SK-MEL-5 (cell line): ENCODE data around the gene SPDYE2B. TPM values are rescaled to one million over a fixed set of nuclear protein-coding genes. Genes with fewer than 3 reads are reported as not detected.
"Not testable (repeated sequence)": the region's sequence is repeated elsewhere in the genome, so short reads cannot be mapped to it uniquely, and the experiment has no call there.

ENCODE experiments used
- DNase-seq: peaks from one replicate; pipeline ENCODE4 v3.0.0-alpha.2; 2016; ENCODE audit warnings: low read depth, low spot score
- in situ Hi-C: cut with HindIII; loops from 2 replicates; pipeline ENCODE4 v1.10.0; 2016; ENCODE audit warnings: low sequenced_read_pairs, high pct_unique_total_duplicates, low pct_unique_long_range_greater_than_20kb
- total RNA-seq: library from RNA; depleted of rRNA; stranded (reverse); fragments of >200 nt; shearing (Covaris generic); gene quantifications from 2 replicates; pipeline ENCODE4 v1.2.3, GENCODE V29; 2014

SPDYE2B gene
- total RNA-seq, 1 experiment from 2014 or later: not detected

DNA sequence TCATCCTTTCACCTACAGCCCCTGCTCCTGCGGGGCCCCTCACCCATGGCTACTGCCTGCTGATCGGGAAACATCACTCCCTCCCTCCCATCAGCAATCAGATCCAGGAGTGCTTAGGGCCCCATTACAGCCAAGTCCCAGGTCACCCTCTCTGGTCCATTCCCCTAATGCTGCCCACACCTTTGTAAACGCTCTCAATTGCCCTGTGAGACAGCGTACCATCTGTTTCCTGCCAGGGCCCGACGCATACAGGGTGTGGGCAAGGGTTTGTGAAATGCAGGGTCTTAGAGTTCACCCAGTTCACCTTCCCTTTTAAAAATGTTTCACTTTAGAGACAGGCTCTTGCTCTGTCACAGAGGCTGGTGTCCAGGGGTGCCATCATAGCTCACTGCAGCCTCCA, 15.8 kb upstream of the SPDYE2B start:
- in situ Hi-C loops, DNase-seq: not testable (repeated sequence)

DNA sequence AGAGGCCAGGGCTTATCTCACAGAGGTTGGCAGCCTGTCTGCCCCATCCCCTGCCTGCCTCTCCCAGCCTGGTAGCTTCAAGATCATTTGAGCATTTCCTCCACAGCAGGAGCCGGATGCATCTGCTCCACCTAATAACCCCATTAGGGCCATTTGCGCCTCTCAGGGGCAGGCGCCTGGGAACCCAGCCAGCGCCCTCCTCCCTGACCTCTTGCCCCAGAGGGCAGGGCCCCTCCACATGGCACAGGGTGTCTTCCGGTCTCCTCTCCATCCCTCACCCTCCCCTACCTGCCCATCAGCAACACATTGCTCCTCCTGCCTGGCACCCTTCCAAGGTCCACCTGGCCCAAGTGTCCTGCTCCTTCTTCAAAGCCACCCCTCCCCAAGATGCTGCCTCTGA, 14.8 kb upstream of the SPDYE2B start:
- DNase-seq, in situ Hi-C loops: not testable (repeated sequence)

DNA sequence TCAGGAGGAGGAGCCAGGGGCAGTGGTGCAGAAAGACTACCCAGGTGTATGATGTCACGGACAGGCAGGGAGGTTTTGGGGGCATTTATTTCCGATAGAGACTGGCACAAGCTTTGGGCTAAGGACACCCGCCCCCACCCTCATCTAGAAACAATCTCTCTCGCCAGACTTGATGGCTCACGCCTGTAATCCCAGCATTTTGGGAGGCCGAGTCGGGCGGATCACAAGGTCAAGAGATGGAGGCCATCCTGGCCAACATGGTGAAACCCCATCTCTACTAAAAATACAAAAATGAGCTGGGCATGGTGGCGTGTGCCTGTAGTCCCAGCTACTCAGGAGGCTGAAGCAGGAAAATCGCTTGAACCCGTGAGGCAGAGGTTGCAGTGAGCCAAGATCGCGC, 13.2 kb upstream of the SPDYE2B start:
- in situ Hi-C loops, DNase-seq: not testable (repeated sequence)

DNA sequence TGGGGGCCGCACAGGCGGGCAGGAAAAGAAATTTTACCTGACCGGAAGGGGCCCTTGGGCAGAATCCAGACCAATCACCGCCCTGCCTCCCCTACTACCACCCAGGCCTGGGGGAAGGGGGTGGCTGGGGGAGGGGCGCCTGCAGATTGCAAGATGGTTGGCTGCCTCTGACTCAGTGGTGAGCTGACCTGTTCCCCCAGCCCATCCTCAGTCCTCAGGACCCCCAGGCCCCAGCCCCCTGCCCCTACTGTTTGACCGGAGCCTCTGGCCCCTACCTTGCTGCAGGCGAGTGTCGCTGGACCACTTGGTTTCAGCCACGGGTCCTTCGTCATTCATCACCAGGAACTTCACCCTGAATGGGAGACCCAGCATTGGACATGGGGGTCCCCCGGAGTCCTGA, 11.3 kb upstream of the SPDYE2B start:
- DNase-seq, in situ Hi-C loops: not testable (repeated sequence)

DNA sequence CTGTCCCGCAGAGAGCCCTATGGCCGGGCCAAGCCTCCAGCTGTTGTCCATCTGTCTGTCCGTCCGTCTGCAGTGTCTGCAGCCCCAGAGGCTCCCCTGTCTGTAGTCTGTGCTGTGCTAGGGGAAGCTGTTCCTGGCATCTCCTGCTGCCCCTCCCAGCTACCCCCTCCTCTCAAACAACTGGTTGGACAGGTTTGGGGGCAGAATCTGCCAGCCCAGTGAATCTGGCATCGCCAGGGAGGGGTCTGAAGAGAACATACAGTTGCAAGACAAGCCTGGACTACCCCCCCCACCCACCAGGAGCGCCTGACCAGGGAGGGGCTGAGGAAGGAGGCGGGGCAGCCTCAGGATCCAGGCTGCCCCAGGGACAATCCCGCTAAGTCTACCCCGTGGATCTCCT, 7.4 kb upstream of the SPDYE2B start, which contains the start of gene UPK3BL1:
Gene UPK3BL1 (minus strand): TSS at position 101 of the 400 bp plus-strand sequence. CDS start 50 bp downstream, at position 51.
- in situ Hi-C loops, DNase-seq: not testable (repeated sequence)

DNA sequence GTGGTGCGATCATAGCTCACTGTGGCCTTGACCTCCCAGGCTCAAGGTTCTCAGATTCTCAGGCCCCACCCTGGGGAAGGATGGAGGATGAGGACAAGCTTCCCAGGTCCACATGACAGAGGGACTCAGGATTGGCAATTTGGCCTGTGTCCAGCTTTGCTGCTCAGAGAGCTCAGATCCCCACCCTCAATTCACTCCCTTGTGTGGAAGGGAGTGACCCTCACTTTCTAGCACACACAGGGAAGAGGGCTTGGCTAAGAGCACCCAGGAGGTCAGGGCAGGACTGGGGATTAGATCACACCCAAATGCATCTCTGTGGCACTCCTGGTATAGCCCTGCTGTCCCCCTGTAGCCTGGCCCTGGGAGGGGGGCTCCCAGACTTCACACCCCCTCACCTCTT, 6.7 kb upstream of the SPDYE2B start:
- in situ Hi-C loops: not testable (repeated sequence)

DNA sequence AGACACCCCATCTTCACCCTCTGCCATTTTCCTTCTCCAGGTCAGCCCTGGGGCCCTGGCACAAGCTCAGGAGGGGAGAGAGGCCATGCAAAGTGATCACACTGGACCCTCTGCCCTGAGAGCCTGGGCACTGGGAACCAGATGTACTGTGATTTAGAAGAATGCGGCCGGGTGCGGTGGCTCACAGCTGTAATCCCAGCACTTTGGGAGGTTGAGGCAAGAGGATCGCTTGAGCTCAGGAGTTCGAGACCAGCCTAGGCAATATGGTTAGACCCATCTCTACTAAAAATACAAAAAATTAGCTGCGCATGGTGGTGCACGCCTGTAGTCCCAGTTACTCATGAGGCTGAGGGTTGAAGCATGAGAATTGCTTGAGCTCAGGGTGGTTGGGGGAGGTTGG, 2.3 kb upstream of the SPDYE2B start:
- not testable (repeated sequence) for DNase-seq

More for the DNA sequence above, 6.7 kb upstream of the SPDYE2B start:
- not testable (repeated sequence) for DNase-seq

DNA sequence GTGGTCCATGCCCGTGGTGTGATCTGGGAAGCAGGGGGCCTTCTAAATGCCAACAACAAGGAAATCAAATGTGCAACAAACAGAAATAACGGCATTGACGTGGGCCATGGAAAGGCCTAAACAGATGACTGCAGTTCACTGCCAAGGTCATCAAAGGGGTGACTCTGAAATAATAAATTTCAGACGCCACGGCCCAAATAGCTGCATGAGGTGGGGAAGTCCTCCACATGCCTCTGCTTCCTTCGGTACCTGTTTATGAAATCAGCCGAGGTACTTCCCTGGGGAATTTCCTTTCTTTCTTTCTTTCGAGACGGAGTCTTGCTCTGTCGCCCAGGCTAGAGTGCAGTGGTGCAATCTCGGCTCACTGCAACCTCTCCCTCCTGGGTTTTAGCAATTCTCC, 14.6 kb downstream of the SPDYE2B start:
- DNase-seq, in situ Hi-C loops: not testable (repeated sequence)

More for the DNA sequence above, 2.3 kb upstream of the SPDYE2B start:
- in situ Hi-C loops: not testable (repeated sequence)

DNA sequence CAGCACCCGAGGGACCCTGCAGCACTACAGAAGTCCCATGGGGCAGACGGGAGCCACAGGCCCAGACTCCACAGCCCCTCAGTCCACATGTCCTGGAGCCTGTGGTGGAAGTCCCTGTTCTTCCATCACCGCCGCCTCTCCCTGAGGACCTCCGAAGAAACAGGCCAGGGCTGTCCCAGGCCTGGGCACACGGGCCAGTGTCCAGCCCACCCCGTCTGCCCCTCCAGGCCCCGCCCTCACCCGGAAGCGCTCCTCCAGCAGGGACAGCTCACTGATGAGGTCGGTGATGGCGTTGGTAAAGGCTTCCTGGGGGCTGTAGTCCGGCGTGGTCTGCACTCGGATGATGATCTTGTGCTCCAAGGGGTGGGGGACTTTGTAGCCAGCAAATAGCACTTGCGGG, 16.7 kb downstream of the SPDYE2B start:
- in situ Hi-C loops, DNase-seq: not testable (repeated sequence)

DNA sequence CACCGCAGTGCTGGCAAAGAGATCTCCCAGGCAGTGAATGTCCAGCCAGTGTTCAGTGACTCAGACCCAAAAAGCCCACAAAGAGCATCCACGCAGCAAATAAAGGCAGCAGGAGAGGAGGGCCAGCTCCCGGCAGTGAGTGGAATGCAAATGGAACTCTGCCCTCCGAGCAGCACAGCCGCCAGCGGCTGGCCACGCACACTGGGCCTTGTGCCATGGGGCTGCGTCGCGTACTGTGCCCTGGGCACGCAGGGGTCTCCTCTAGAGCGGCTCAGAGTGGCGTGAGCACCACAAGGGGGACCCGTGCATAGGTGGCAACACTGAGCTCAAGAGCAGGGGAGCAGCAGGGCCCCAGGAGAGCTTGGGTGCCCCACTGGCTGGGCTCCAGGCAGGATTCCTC, 17.4 kb downstream of the SPDYE2B start:
- in situ Hi-C loops, DNase-seq: not testable (repeated sequence)

DNA sequence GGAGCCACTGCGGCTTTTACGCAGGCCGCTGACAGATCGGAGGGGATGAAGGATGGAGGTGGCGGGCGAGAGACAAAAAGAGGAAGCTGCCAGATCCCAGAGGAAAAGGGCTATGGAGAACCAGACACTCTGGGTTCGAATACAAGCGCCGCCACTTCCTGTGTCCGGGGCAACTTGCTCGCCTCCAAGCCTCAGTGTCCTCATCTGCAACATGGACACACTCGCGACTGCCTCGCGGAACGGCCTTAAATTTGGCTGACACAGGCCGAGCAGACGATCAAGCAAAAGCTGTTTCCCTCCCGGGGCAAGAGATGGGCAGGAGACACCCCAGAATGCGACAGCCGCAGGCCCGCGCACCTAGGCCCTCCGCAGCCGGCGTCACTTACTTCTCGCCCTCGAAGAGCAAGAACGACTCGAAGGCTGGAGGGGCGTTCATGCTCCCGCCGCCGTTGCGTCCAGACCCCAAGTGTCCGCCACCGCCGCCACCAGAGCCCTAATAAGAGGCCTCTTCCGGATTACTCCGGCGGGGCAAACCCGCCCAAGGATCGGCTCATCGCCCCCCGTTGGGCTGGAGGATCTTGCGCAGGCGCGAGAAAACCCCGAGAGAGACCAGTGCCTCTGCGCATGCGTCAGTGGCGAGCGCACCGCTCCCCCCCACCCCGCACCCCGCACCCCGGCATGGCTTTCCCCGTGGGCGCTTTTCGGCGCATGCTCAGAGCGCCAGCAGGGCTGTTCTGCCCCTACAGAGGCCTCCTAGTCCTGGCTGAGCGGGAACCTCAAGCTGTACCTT, 21.2 kb downstream of the SPDYE2B start, which contains the start of gene POLR2J2:
Gene POLR2J2 (minus strand): TSS at position 498 of the 790 bp plus-strand sequence. CDS start 62 bp downstream, at position 436.
- in situ Hi-C loops, DNase-seq: not testable (repeated sequence)

DNA sequence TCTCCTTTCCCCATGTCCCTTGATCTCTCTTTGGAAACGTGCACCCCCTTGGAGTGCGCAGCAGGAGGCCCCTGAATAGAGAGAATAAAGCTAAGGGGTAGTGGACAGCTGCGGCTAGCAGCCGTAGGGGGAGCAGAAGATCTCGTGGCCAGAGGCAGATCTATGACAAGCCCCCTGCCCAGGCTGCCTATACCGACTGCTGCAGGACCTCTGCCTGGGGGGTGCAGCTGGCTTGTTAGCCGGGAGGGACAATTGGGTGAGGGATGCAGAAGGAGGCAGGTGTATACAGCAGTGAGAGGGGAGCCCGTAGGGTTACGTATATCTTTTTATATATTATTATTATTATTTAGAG, 21.8 kb downstream of the SPDYE2B start:
- DNase-seq, in situ Hi-C loops: not testable (repeated sequence)

DNA sequence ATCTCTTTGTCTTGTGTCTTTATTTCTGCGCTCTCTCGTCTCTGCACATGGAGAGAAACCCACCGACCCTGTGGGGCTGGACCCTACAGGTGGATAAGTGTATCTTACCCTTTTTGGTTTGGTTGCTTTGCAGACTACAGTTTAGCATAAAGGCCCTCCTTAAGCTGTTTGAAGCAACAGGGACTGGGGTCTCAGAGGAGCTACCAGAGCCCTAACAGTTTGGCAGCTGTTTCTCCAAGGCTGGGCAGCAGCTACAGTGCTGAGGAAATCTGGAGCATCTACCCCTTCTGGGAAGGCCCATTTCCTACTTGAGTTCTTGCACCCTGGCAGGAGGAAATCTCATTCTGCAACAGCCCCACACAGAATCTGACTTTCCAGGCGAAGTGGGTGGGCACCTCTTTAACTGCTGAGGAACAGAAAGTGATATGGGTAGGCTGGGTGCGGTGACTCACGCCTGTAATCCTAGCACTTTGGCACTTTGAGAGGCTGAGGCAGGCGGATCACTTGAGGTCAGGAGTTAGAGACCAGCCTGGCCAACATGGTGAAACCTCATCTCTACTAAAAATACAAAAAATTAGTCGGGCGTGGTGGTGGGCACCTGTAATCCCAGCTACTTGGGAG, 23.4 kb downstream of the SPDYE2B start:
- DNase-seq, in situ Hi-C loops: not testable (repeated sequence)

DNA sequence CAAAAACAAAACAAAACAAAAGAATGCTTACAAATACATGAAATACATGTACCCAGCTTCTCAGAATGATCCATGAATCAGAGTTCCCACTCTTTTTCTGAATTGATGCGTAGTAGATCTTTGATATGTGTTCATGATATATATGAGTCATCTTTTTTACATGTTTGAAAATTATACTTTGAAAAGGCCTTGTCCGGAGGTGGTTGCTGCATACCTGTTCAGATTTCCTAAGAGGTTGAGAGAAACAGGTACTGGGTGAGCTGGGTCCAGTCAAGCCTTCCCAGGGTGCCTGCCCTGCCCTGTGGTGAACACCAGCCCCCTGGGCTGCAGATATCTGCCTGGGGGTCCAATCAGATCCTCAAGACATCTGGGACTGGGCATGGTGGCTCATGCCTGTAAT, 25.4 kb downstream of the SPDYE2B start:
- DNase-seq, in situ Hi-C loops: not testable (repeated sequence)

DNA sequence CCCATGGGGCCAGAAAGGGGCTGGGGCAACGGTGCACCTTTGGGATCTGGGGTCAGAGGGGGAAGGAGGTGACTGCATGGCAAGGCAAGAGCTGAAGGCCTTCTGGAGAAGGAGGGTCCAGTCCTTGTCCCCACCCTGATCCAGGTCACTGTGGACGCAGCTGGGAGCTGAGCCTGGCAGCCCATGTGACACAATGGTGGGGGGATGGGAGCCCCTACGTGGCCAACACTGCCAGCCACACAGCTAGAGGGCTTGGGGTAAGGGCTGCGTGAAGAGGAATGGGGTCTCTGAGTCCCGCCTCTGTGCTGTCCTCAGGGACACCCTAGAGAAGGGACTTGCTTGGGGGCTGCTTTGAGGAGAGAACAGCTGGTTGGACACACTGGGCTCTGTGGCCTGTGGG, 30.7 kb downstream of the SPDYE2B start:
- in situ Hi-C loops, DNase-seq: not testable (repeated sequence)

DNA sequence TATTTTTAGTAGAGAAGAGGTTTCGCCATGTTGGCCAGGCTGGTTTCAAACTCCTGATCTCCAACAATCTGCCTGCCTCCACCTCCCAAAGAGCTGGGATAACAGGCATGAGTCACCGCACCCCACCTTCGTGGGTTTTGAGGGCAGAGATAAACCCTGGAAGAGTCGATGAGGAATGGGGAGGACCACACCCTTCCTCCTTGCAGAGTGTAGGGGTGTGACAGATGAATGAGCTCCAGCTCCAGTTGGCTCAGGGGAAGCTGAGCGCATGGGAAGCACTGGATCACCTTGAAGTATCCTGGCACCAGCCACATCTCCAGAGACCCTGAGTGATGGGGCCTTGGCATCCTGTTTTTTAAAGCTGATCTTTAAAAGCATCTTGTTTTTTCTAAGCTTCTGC, 32.4 kb downstream of the SPDYE2B start:
- DNase-seq, in situ Hi-C loops: not testable (repeated sequence)

DNA sequence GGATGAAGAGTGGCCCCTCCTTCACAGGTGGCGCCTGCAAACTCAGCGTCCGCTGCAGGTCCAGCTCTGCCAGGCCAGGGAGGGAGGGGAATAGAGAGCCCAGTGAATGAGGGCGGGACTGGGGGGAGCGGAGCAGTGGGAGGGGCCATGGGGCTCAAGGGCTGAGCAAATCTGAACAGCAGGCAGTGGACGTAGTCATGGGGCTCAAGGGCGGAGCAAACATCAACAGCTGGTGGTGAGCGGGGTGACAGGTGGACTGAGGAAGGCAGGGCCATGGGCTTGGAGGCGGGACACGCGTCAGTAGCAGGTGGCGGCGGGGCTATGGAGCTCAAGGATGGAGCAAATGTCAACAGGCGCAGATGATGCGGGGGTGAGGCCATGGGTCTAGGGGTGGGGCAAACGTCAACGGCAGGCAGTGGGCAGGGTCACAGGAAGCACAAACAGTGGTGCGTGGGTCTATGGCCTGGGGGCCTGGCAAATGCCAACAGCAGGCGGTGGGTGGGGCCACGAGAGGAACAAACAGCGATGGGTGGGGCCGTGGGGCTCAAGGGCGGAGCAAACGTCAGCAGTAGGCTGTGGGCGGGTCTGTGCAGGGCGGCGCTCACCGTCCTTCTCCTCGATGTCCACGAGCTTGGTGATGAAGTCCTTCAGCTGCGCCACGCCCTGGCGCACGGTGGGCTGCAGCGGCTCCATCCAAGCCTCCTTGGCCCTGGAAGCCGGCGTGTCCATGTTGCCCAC, 38.3 kb downstream of the SPDYE2B start:
- DNase-seq, in situ Hi-C loops: not testable (repeated sequence)
